Retina (tissue), 1 donor: ENCODE measurements around the gene TGFB1I1.
"Not testable (repeated sequence)": the region's sequence is repeated elsewhere in the genome, so short reads cannot be mapped to it uniquely, and the experiment has no call there.

ENCODE experiments used
- DNase-seq: peaks from one replicate; pipeline ENCODE4 v3.0.0-alpha.2; 2016

Gene TGFB1I1

GRCh38 chr16:31488468-31489297, 16.7 kb downstream of the TGFB1I1 start:
- peak; percentile 79 for DNase-seq

GRCh38 chr16:31489298-31489564, 17.3 kb downstream of the TGFB1I1 start:
- DNase-seq, result no peak

GRCh38 chr16:31489616-31490584, 17.9 kb downstream of the TGFB1I1 start:
- no peak for DNase-seq

GRCh38 chr16:31491778-31492418, 19.9 kb downstream of the TGFB1I1 start:
- DNase-seq, result no peak

- no peak for DNase-seq
Measured at GRCh38 chr16:31493506-31494125, 21.7 kb downstream of the TGFB1I1 start.

- DNase-seq, result no peak
Measured at GRCh38 chr16:31496670-31497069, 24.7 kb downstream of the TGFB1I1 start.

GRCh38 chr16:31498493-31498892, 26.5 kb downstream of the TGFB1I1 start:
- DNase-seq, result no peak

- no peak for DNase-seq
Measured at GRCh38 chr16:31499928-31500327, 28.0 kb downstream of the TGFB1I1 start.

GRCh38 chr16:31501226-31501965, 29.4 kb downstream of the TGFB1I1 start:
- DNase-seq, result no peak

- no peak for DNase-seq
Measured at GRCh38 chr16:31501966-31502348, 30.0 kb downstream of the TGFB1I1 start.

- DNase-seq, result no peak
Measured at GRCh38 chr16:31502981-31503380, 31.0 kb downstream of the TGFB1I1 start.

GRCh38 chr16:31503555-31503954, 31.6 kb downstream of the TGFB1I1 start:
- not testable (repeated sequence) for DNase-seq

- DNase-seq, result no peak
Measured at GRCh38 chr16:31504159-31504558, 32.2 kb downstream of the TGFB1I1 start.

- DNase-seq, result no peak
Measured at GRCh38 chr16:31505483-31505882, 33.5 kb downstream of the TGFB1I1 start.

- no peak for DNase-seq
Measured at GRCh38 chr16:31507617-31507928, 35.6 kb downstream of the TGFB1I1 start.

- DNase-seq, result peak; percentile 94
Measured at GRCh38 chr16:31507929-31508705, 36.2 kb downstream of the TGFB1I1 start, which contains the start of gene RUSF1. Gene RUSF1, minus strand, starts transcription at chr16:31508391. Its CDS starts 18 bp downstream, at chr16:31508373.

- no peak for DNase-seq
Measured at GRCh38 chr16:31508706-31509195, 36.8 kb downstream of the TGFB1I1 start.

- DNase-seq, result no peak
Measured at GRCh38 chr16:31513126-31513525, 41.2 kb downstream of the TGFB1I1 start.

- no peak for DNase-seq
Measured at GRCh38 chr16:31513884-31514283, 41.9 kb downstream of the TGFB1I1 start.

- no peak for DNase-seq
Measured at GRCh38 chr16:31517800-31518402, 45.9 kb downstream of the TGFB1I1 start.
